ENCODE data around the gene OR6X1. TPM values are rescaled to one million over a fixed set of nuclear protein-coding genes. Genes with fewer than 3 reads are reported as not detected.

The OR6X1 gene
- total and polyA plus RNA-seq, 9 of the 15 experiments (the other 6 are each of a cell fraction or from before 2014, with no cell fraction given) = not detected

- no peaks in the 10 kb centered on the region for H3K36me3 ChIP-seq (ENCODE audit: control insufficient read depth, insufficient read depth, low read length)
- H3K79me2 ChIP-seq (ENCODE audit: control insufficient read depth, insufficient read depth, low read length) = no peaks in the 10 kb centered on the region
- H3K9me1 ChIP-seq (ENCODE audit: control insufficient read depth, insufficient read depth, low read length) = no peaks in the 10 kb centered on the region
- no peak overlapping the region for H3K4me2 ChIP-seq (ENCODE audit: insufficient read depth, low read length)
- DNase-seq (ENCODE audit: extremely low read depth in 1 of 4, low spot score in 3 of 4) = no peak
- BruUV-seq (replicated peaks) = no TSS peak
- ChIA-PET POLR2A (no interaction called here), CTCF (ENCODE audit: low intra/inter-chr PET ratio) (no interaction called here)
- FAIRE-seq = no peak
- no peak overlapping the region for H2AFZ ChIP-seq (ENCODE audit: low read depth, low read length)
- in situ Hi-C loops (cut with MboI) = no loop called here
- H3K9ac ChIP-seq (ENCODE audit: insufficient read depth in 1 of 2, low read depth in 2 of 2, low read length in 2 of 2) = no peak overlapping the region
- H4K20me1 ChIP-seq (replicated peaks; ENCODE audit: control insufficient read depth, insufficient read depth, low read length) = no peaks in the 10 kb centered on the region
- no peak overlapping the region for H3K4me3 ChIP-seq
- intact Hi-C loops (cut with micrococcal nuclease) = no loop called here
- no peaks in the 10 kb centered on the region for H3K4me1 ChIP-seq (replicated peaks in 1 of 2; ENCODE audit: control insufficient read depth in 2 of 2, insufficient read depth in 2 of 2, low read length in 2 of 2)
- H3K27me3 ChIP-seq (ENCODE audit: control insufficient read depth in 2 of 2, insufficient read depth in 2 of 2, low read length in 2 of 2) = no peaks in the 10 kb centered on the region
- no peaks in the 10 kb centered on the region for H3K9me3 ChIP-seq (replicated peaks; ENCODE audit: control insufficient read depth, insufficient read depth, low read depth, low read length)
- H3K27ac ChIP-seq (ENCODE audit: extremely low read depth, low read depth, low read length) = no peak overlapping the region
- ATAC-seq = no peak
- no peak for TF ChIP-seq KDM2B (CRISPR knock-in tag; IDR thresholded peaks at IDR 0.05)
- TF ChIP-seq ZNF354B (CRISPR knock-in tag; IDR thresholded peaks at IDR 0.05) = no peak
- no peak for TF ChIP-seq CHD1 (IDR thresholded peaks at IDR 0.05; ENCODE audit: low read length)
- no peak for TF ChIP-seq NR4A1 (CRISPR knock-in tag; IDR thresholded peaks at IDR 0.05)
- TF ChIP-seq NR4A1 (tag; IDR thresholded peaks at IDR 0.05) = no peak
- TF ChIP-seq ELF1 (tag; IDR thresholded peaks at IDR 0.05) = no peak
- no peak for TF ChIP-seq L3MBTL2 (IDR thresholded peaks at IDR 0.05)
- TF ChIP-seq HMG20A (CRISPR knock-in tag; conservative IDR thresholded peaks at IDR 0.05) = no peak
- TF ChIP-seq FOSL1 (tag; conservative IDR thresholded peaks at IDR 0.05) = no peak
- TF ChIP-seq ZNF175 (CRISPR knock-in tag; IDR thresholded peaks at IDR 0.05; ENCODE audit: low read depth) = no peak
- no peak for TF ChIP-seq HMBOX1 (IDR thresholded peaks at IDR 0.05)
- no peak for TF ChIP-seq ZNF384 (IDR thresholded peaks at IDR 0.05; ENCODE audit: low read depth, low read length)
- TF ChIP-seq TRIM28 (IDR thresholded peaks at IDR 0.05) = no peak
- TF ChIP-seq ZFP30 (CRISPR knock-in tag; IDR thresholded peaks at IDR 0.05; ENCODE audit: borderline replicate concordance) = no peak
- no peak for TF ChIP-seq POU5F1 (IDR thresholded peaks at IDR 0.05; ENCODE audit: borderline replicate concordance, low read depth, low read length, partially characterized antibody)
- no peak for TF ChIP-seq MBD1 (CRISPR knock-in tag; IDR thresholded peaks at IDR 0.05)
- TF ChIP-seq BHLHE40 (IDR thresholded peaks at IDR 0.05; ENCODE audit: low read length) = no peak
- TF ChIP-seq FOXP1 (CRISPR knock-in tag; IDR thresholded peaks at IDR 0.05) = no peak
- no peak for TF ChIP-seq TFE3 (CRISPR knock-in tag; IDR thresholded peaks at IDR 0.05)
- no peak for TF ChIP-seq CREBBP (IDR thresholded peaks at IDR 0.05; ENCODE audit: low read depth, low read length)
Measured at GRCh38 chr11:123770712-123771111, 16.4 kb upstream of the OR6X1 start.

Measured in K562 (cell line).